GM18520 (cell line): ENCODE measurements around the gene AFF4.
"Not testable (repeated sequence)": the region's sequence is repeated elsewhere in the genome, so short reads cannot be mapped to it uniquely, and the experiment has no call there.

Source experiments
- ATAC-seq: cut with Tn5 transposase; IDR thresholded peaks from one replicate; pipeline ENCODE4 v1.9.1; 2021; ENCODE audit not compliant: unreplicated experiment

The AFF4 gene

DNA sequence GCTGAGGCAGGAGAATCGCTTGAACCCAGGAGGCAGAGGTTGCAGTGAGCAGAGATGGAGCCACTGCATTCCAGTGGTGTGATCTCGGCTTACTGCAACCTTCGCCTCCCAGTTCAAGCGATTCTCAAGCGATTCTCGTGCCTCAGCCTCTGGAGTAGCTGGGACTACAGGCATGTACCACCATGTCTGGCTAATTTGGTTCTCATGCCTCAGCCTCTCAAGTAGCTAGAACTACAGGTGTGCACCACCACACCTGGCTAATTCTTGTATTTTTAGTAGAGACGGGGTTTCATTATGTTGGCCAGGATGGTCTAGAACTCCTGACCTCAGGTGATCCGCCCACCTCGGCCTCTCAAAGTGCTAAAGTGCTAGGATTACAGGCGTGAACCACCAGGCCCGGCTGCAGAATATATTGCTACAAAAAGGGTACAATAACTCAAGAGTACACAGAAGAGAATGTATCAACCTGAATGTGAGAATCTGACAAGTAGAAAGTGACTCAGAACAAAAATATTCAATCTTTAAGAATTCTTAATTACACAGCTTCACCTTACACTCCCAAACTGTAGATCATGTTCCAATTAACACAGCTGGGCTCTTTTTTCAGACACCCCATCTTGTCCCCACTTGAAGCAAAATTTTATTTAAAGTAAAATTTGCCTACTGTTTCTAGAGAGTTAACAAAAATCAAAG, 2.2 kb downstream of the AFF4 start:
- not testable (repeated sequence) for ATAC-seq

DNA sequence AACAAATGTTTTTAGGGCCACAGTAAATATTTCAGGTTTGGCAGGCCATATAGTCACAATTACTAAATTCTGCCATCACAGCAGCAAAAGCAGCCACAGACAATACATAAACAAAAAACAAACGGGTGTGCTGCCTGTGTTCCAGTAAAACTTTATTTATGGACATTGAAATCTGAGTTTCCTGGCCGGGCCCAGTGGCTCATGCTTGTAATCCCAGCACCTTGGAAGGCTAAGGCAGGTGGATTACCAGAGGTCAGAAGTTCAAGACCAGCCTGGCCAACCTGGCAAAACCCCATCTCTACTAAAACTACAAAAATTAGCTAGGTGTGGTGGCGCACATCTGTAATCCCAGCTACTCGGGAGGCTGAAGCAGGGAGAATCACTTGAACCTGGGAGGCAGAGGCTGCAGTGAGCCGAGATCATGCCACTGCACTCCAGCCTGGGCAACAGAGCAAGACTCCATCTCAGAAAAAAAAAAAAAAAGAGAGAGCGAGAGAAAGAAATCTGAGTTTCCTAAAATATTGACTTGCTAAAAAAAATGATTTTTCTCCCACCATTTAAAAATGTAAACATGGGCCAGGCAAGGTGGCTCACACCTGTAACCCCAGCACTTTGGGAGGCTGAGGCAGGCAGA, 7.2 kb downstream of the AFF4 start:
- not testable (repeated sequence) for ATAC-seq

DNA sequence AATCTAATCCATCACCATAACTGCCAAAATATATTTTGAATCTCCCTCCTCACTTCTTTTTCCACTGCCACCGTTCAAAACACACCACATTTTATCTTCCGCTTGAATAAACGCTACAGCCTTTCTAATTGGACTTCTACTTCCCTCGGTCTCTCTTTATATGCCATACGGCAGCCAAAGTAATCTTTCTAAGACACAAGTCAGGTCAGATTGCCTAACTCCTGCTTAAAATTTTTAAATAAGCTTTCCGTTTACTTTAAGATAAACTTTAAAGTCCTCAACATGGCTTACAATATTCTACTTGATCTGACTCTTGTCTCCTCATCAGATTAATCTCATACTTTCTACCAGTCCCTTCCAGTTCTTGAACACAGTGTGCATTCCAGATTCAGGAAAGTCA, 9.7 kb downstream of the AFF4 start:
- no peak for ATAC-seq

DNA sequence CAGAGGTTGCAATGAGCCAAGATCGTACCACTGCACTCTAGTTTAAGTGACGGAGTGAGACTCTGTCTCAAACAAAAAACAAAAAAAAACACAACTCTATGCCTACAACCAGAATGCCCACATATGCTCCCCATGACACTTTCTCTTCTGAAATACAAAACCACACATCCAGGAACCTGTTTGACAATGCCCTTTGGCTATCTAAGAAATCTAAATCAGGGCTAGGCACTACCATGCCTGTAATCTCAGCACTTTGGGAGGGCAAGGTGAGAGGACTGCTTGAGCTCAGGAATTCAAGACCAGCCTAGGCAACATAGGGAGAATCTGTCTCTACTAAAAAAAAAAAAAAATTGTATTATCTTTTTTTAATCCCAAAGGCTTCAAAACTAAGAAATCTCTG, 10.6 kb downstream of the AFF4 start:
- no peak for ATAC-seq

DNA sequence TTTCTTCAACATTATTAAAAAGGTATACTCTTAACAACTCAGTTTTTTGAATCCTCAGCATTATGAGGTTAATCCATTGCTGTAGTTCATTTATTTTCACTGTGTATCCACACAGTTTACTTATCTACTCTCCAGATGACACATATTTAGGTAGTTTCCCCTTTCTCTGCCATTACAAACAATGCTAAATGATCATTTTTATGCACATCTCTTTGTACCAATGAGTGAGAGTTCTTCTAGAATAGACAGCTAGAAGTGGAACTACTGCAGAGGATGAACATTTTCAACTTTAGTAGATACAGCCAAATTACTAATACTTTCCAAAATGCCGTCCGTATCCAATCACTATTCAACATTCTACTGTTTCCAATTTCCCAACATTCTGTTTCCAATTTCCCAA, 11.5 kb downstream of the AFF4 start:
- no peak for ATAC-seq

DNA sequence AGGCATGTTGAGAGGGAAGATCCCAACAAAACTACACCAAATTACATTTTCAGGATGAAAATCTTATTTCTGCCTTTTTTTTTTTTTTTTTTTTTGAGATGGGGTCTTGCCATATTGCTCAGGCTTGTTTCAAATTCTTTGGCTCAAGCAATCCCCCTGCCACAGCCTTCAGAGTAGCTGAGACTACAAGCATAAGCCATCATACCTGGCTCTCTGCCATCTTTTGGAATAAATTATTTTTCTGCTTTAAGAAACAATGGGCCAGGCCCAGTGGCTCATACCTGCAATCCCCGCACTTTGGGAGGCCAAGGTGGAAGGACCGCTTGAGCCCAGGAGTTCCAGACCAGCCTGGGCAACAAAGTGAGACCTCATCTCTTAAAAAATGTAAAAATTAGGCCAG, 14.3 kb downstream of the AFF4 start:
- no peak for ATAC-seq

DNA sequence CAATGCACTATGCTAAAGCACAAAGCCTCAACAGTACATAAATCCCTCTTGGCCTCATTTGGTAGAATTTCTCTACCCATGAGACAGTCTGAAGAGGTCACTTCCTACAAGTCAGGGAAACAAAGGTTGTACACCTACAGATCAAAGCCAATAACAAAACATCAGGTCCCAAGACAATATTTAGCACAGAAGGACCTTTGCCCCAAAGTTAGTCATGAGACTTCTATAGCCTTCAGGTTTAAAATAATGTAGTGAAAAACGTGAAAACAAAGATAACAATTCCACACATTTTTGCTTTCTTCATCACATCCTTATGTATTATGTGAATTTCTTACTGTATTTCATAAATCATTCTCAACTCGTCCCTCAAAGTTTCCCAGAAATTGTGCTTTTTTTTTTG, 15.8 kb downstream of the AFF4 start:
- no peak for ATAC-seq

DNA sequence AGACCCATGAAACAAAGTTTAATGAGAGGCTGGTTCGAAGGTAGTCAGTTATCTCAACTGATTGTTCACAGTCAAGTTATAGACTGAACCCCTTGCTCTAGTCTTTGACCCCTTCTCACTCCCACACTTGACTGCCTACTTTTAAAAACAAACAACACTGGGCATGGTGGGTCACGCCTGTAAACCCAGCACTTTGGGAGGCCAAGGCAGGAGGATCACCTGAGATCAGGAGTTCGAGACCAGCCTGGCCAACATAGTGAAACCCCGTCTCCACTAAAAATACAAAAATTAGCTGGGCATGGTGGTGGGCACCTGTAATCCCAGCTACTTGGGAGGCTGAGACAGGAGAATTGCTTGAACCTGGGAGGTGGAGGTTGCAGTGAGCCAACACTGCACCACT, 18.1 kb downstream of the AFF4 start:
- ATAC-seq: not testable (repeated sequence)

DNA sequence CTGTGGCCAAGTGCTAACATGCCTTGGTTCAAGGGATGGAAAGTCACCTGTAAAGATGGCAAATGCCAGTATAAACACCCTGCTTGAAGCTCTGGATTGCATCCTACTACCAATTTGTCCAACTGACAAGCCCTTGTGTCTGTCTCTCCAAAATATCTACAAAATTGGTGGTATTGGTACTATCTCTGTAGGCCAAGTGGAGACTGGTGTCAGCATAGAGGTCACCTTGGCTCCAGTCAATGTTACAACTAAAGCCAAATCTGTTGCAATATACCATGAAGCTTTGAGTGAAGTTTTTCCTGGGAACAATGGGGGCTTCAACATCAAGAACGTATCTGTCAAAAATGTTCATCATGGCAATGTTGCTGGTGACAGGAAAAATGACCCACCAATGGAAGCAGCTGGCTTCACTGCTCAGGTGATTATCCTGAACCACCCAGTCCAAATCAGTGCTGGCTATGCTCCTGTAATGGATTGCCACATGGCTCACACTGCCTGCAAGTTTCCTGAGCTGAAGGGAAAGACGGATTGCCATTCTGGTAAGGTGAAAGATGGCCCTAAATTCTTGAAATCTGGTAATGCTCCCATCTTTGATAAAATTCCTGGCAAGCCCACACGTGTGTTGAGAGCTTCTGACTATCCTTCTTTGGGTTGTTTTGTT, 19.9 kb downstream of the AFF4 start:
- no peak for ATAC-seq

DNA sequence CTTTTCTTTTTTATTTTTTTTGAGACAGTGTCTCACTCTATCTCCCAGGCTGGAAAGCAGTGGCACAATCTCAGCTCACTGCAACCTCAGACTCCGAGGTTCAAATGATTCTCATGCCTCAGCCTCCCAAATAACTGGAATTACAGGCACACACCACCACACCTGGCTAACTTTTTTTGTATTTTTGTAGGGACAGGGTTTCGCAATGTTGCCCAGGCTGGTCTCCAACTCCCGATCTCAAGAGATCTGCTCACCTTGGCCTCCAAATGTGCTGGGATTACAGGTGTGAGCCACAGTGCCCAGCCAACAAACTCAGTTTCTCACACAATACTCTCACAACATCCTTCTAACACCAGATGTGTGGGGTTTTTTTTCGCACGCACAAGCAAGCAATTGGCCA, 22.1 kb downstream of the AFF4 start:
- ATAC-seq: no peak

DNA sequence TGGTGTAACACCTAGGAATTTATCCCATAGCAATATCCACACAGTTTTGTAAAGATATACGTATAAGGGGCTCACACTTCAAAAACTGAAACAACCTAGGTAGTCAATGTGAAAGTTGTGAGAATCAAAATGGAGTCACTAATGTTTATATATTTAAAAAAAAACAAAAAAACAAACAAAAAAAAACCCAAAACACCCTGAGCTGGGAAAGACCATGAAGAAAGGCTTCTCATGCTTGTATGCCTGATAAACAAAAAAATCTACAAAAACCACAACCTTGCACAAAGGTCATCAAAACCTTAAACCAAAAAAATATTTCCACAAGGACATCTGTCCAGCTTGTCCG, 35.4 kb downstream of the AFF4 start:
- no peak for ATAC-seq

DNA sequence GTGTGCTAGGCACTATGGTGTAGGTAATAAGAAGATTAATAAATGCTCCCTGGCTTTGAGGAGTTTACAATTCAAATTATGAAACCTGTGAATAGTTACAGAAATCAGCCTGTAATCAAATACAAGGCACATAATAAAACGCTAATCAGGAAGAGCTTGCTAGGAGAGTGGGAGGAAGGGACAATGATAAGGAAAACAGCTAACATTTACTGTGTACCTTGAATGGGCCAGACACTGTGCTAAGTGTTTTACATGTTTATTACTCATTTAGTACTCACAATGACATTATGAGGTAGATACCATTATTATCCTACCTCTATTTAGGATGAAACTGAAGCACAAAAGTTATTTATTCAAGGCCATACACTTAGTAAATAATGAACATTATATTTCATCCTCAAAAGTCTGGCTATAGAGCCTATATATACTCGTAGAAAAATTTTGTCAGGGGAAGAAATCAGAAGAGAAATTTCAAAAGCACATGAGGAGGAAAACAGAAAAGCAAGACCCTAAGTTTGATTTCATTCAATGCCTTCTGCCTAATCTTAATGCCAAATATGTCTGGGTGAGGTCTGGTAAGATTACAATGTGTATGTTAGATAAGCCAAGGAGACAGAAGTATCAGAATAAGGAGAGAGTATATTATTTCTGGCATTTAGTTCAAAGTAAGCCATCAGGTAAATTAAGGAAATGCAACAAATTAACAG, 35.9 kb downstream of the AFF4 start:
- ATAC-seq: no peak

DNA sequence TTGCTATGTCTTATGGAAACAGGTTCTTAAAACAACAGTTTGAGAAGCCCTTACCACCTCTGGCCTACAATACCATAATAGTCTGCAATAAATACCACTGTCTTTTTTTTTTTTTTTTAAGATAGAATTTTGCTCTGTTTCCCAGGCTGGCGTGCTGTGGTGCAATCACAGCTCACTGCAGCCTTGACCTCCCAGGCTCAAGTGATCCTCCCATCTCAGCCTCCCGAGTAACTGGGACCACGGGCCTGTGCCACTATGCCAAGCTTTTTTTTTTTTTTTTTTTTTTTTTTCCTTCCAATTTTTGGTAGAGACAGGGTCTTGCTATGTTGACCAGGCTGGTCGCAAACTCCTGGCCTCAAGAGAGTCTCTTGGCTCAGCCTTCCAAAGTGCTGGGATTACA, 37.0 kb downstream of the AFF4 start:
- ATAC-seq: no peak

DNA sequence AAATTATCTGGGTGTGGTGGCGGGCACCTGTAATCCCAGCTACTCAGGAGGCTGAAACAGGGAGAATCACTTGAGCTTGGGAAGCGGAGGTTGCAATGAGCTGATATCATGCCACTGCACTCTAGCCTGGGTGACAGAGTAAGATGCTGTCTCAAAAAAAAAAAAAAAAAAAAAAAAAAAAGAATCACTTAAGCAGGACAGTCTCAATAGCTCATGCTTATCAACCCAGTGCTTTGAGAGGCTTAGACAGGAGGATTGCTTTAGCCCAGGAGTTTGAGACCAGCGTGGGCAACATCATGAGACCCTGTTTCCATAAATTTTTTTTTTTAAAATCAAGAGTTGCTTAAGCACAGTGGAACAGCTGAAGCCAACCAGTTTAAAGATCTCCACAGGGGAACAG, 47.3 kb downstream of the AFF4 start:
- ATAC-seq: no peak

DNA sequence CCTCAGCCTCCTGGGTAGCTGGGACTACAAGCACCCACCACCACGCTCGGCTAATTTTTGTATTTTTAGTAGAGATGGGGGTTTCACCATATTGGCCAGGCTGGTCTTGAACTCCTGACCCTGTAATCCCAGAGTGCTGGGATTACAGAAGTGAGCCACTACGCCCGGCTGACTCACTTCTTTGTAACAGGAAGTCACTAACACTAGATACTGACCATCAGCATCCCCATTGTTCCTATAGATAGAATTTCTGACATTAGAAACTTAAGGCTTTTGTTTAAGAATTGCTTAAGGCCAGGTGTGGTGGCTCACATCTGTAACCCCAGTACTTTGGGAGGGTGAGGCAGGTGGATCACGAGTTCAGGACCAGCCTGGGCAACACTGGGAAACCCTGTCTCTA, 47.8 kb downstream of the AFF4 start:
- no peak for ATAC-seq

DNA sequence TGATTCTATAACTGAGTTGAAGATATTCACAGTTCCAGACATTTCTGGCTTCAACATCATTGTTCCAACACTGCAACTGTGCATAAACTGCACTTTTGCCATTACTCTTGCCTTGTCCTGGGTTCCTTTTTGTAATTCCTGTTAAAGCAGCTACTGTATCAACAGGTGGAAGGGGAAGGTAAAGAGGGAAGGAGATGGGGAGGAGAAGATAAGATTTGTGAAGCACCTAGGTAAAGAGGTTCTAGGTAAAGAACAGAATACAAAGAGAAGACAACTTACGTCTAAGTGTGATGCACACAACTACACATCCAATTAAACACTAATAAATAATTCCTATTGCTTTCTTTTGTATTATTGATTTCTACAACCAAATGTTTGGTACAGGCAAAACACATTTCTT, 53.7 kb downstream of the AFF4 start:
- no peak for ATAC-seq

DNA sequence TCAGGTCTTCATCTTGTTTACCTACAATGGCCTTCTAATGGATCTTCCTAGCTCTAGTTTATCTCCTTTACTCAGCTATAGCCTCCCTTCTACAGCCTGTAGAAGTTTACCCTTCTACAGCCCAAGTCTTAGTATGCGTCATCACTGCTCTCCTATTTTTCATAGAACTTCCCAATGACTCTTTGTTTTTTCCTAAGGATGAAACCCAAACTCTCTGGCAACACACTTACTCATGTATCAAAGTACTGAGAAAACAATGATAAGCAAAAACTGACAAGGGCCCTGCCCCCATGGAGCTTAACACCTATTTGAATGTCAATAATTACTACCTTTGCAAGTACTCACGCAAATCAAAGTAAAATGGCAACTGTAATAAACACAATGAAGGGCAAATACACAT, 56.3 kb downstream of the AFF4 start:
- ATAC-seq: no peak

DNA sequence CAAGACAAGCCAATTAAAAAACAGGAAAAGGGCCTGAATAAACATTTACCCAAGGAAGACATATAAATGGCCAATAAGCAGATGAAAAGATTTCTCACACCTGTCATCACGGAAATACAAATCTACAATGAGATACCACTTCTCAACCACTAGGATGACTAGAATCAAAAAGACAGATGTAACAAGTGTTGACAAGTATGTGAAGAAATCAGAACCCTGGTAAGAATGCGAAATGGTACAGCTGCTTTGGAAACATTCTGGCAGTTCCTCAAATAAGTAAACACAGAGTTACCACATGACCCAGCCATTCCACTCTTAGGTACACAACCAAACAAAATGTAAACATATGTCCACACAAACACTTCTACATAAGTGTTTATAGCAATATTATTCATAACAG, 57.5 kb downstream of the AFF4 start:
- ATAC-seq: no peak

DNA sequence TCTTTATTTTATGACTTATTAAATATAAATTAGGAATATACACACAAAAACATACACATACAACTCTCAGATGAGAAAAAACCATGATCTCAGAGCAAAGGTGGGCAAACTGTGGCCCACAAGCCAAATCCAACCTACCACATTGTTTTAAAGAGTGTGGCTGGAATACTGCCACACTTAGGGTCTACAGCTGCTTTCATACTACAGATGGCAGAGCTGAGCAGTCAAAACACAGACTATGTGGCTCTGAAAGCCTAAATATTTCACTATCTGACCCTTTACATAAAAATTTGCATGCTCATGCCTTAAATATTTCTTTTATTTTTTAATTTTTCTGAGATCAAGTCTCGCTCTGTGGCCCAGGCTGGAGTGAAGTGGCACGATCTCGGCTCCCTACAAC, 61.7 kb downstream of the AFF4 start:
- ATAC-seq: no peak

DNA sequence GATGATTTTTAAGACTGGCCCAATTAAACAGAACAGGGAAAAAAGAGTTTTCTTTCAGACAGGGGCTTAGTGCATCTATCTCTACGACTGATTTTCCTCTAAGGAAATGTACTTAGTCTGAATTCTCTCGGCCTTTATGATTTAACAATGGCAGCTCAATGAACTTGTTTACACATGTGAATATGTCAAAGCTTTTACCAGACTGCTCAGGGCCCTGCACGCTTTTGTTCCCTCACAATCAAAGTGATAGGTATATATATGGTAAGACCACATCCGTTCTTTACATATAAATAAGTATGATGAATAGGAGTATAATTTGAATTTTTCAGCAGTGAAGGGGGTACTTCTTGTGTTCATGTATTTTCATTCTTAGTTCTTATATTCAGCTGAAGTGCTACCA, 62.4 kb downstream of the AFF4 start:
- ATAC-seq: no peak

DNA sequence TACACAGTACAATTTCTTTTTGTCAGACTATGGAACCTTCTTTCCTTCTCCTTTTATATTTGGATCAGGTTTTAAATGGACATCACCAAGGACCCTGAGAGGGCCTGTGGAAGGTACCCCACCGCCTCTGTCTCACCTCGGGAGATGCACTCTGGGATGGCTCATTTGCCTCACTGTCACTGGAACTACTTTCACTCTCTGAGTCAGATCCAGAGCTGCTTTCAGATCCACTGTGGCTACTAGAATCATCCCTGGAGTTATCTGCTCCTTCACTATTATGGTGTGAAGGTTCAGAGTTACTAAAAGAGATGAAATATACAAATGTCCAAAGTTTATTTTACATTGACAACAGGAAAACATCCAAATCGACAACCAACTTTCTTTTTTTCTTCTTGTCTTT, 65.3 kb downstream of the AFF4 start:
- ATAC-seq: no peak

DNA sequence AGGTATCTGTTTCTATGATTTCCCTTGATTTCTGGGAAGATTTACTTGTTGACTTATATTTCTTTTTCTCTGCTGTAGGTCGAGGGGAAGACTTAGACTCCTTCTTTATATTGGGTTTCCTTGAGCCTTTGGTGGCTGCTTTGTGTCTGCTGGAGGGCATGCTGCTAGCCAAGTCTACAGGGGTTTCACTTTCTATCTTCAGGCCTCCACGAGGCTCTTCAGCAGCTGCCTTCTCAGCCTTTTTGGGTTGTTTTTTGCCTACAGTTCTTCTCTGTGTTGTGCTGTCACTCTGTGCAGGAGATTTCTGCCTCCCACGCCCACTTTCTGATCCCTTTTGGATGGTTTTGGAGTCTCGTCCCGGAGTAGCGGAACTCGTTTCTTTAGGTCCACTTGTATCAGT, 66.7 kb downstream of the AFF4 start:
- no peak for ATAC-seq
